Mucosa of descending colon (tissue), 3 donors: ENCODE measurements around the gene POC1A. TPM values are rescaled to one million over a fixed set of nuclear protein-coding genes. Genes with fewer than 3 reads are reported as not detected.
A peak's percentile ranks its signal among the peaks of the same experiment; 100 is the strongest.

Experiments used
- ATAC-seq: fragments of 200-7000 bp; cut with Tn5 transposase; one replicate; pipeline ENCODE4 v1.9.1; 2020; ENCODE audit warnings: mild to moderate bottlenecking, moderate library complexity
- DNase-seq, 3 donors: peaks; one replicate each; pipeline ENCODE4 v3.0.0-alpha.2; 2020
- H3K36me3 ChIP-seq: fragments of 200-600 bp; one replicate; pipeline ENCODE4 v1.8.0; 2021; ENCODE audit warnings: low read depth, mild to moderate bottlenecking
- H3K4me1 ChIP-seq: fragments of 200-600 bp; one replicate; pipeline ENCODE4 v1.8.0; 2021; ENCODE audit warnings: low read depth, mild to moderate bottlenecking
- H3K4me3 ChIP-seq: fragments of 200-600 bp; one replicate; pipeline ENCODE4 v1.8.0; 2021; ENCODE audit warnings: mild to moderate bottlenecking
- H3K9me3 ChIP-seq: fragments of 200-600 bp; one replicate; pipeline ENCODE4 v1.8.0; 2021; ENCODE audit warnings: mild to moderate bottlenecking
- intact Hi-C, 2 donors: fragments of 100-400 bp; cut with DNase I in 1 of 2; cut with micrococcal nuclease in 1 of 2; formaldehyde crosslinking; loops; one replicate each; pipeline versions ENCODE4 v1.11.0 to v1.11.1; 2022; cut with DNase I, micrococcal nuclease
- total RNA-seq, 3 donors: library from RNA; stranded (reverse); fragmentation: NEBNext Ultra II Directional in 2 of 3; extraction: Animal tissue kit (Norgen Biotek cat#: 25700) in 2 of 3; gene quantifications; one replicate each; pipeline versions ENCODE4 v1.2.1 to v1.2.4, GENCODE V29; 2021 to 2023
- TF ChIP-seq, protein P1 (sequence below): fragments of 200-600 bp; IDR thresholded peaks from one replicate; pipeline ENCODE4 v1.8.0; 2022; ENCODE audit warnings: antibody characterized with exemption, mild to moderate bottlenecking
- donor health status: DM: no; HTN: no; CAD: no; lungs with moderate emphysema.
- donor health status: DM: no; HTN: no; CAD: no.
- donor health status: DM: no; HTN: yes; CAD: no.

Gene POC1A
- total RNA-seq, 3 donors from 2014 or later = 2.9 to 12.1 (median 7.7) TPM

DNA sequence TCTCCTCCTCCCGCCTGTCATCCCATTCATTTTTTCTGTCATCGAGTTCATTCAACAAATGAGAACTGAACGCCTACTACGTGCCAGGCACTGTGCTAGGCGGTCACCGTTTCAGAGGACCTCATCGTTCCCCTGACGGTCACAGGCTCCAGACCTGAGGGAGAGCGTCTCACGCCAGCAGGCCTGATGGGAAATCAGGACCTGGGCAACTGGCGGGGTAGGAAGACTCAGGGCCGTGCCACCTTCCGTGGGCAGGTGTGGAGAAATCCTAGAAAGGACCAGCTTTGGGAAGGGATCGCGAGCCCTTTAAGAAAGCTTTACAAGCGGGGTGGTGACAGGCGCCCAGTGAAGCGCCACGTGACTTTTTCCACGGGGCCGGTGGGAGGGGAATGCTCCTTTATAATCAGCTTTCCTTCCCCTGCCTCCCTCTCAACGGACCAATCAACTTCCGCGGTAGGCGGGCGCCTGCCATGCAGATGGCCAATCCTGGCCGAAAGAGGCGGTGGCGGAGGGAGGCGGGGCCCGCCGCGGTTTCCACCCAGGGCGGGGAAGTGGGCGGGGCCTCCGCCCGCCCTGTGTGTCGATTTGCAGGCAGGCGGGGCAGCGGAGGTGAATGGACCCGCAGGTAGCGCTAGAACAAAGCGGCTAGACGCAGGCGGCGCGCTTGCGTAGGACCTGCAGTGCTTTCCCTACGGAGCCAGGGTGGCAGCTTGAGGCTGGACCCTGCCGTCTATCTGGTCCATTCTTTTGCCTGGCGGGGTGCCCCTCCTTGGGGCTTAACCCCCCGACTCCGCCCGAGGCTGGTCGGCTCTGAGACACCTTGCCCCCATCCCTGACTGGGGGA, 97.0 kb downstream of the POC1A start:
- peak overlapping the region; percentile 7 for H3K4me3 ChIP-seq
- H3K9me3 ChIP-seq = no peaks in the 10 kb centered on the region
- peak; percentile 99 to 100 (median 100) for DNase-seq
- H3K4me1 ChIP-seq = peaks cover 38% of the 10 kb centered on the region
- no peaks in the 10 kb centered on the region for H3K36me3 ChIP-seq
- TF ChIP-seq, protein P1, sequence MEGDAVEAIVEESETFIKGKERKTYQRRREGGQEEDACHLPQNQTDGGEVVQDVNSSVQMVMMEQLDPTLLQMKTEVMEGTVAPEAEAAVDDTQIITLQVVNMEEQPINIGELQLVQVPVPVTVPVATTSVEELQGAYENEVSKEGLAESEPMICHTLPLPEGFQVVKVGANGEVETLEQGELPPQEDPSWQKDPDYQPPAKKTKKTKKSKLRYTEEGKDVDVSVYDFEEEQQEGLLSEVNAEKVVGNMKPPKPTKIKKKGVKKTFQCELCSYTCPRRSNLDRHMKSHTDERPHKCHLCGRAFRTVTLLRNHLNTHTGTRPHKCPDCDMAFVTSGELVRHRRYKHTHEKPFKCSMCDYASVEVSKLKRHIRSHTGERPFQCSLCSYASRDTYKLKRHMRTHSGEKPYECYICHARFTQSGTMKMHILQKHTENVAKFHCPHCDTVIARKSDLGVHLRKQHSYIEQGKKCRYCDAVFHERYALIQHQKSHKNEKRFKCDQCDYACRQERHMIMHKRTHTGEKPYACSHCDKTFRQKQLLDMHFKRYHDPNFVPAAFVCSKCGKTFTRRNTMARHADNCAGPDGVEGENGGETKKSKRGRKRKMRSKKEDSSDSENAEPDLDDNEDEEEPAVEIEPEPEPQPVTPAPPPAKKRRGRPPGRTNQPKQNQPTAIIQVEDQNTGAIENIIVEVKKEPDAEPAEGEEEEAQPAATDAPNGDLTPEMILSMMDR = peak; percentile 10
- intact Hi-C loops = no loop called here
- ATAC-seq = peak; percentile 90

DNA sequence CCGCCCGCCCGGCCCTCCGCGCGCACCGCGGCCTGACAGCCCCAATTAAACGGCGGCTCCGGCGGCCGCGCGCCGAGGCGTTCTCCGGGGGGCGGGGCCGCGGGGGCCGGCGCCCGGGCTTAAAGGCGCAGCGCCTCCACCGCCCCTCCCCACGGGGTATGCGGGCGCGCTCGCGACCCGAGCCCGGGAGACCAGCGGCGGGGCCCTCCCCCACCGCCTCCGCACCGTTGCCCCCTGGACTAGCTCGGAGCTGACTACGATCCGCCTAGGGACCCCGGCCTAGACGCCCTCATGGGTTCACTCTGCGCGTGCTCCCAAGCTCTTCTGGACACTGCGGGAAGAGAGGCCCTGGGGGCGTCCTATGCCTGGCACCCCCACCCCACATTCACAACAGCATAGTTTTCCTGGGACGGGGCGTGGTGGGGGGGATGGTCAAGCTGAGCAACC, 97.7 kb downstream of the POC1A start, which contains the start of gene DUSP7:
Gene DUSP7, minus strand, starts transcription at position 51 of the 447 bp plus-strand sequence. CDS start 205 bp downstream, outside the sequence.
- H3K4me3 ChIP-seq = peak within 1 kb of the TSS; percentile 44
- H3K9me3 ChIP-seq = no peaks in the 10 kb centered on the region
- DNase-seq = peak; percentile 77 to 85 (median 81)
- H3K36me3 ChIP-seq = no peaks in the 10 kb centered on the region
- peaks cover 44% of the 10 kb centered on the region for H3K4me1 ChIP-seq
- intact Hi-C loops = no loop called here
- TF ChIP-seq, protein P1 = no peak
- ATAC-seq = peak; percentile 64

GRCh38 chr3:52055537-52056351, 98.5 kb downstream of the POC1A start:
- Histone ChIP-seq H3K4me1 (peaks cover 46% of the 10 kb centered on the region), H3K4me3 (peak overlapping the region; percentile 44), H3K9me3 (no peaks in the 10 kb centered on the region), H3K36me3 (no peaks in the 10 kb centered on the region)
- intact Hi-C loops = no loop called here
- TF ChIP-seq, protein P1 = no peak
- peak; percentile 6 for ATAC-seq
- DNase-seq = peak; percentile 40 to 78 (median 70)

DNA sequence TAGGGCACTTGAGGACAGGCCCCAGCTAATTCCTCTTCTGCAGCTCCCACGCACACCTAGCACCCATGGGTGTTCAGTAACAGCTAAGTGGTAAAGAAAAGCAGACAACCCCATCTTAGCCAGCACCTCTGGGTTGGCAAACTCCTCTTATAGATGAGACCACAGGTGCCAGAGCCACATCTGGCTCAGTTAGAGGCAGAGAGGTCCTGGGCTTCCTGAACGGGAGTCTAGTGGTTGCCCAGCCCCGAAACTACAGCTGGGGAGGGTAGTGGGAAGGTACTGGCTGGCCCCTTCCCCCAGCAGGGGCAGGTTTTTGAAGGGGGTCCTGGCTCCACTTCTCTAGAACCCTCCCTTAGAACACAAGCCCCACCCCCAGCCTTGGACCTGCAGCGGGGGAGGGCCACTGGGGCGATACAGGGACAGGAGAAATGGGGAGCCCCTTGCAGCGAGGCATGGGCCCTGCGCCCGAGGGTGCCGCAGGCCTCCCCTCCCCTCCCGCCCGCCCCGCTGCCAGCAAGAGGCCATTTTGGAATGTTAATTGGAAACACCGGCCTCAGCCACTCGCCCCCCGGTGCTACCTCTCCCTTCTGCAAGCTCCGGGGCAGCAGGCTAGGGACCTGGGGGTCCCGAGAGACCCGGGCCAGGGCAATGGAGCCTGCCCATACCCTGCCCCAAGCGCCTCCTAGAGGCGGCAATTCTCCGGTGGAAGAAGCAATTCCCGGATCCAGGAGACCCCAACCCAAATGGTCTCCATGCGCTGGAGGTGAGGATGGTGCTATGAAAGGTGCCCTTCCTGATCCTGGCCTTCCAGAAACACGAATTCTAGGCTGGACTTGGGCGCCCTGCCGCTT, 99.3 kb downstream of the POC1A start:
- TF ChIP-seq, protein P1 = no peak
- ATAC-seq (no peak), DNase-seq (peak; percentile 48 to 65 (median 50))
- Histone ChIP-seq H3K4me1 (peaks cover 46% of the 10 kb centered on the region), H3K36me3 (no peaks in the 10 kb centered on the region), H3K4me3 (peak overlapping the region; percentile 44), H3K9me3 (no peaks in the 10 kb centered on the region)
- intact Hi-C loops = no loop called here
